MM.1S (cell line): ENCODE measurements around the gene KCNB1.

Source experiments
- DNase-seq: peaks from one replicate; pipeline ENCODE4 v3.0.0-alpha.2; 2015
- H2AFZ ChIP-seq: fragments of 300-600 bp; sonication (generic); 2 replicates; pipeline ENCODE4 v1.6.0; 2016; ENCODE audit warnings: antibody characterized with exemption, low read length
- H3F3A ChIP-seq: fragments of 300-600 bp; sonication (generic); 2 replicates; pipeline ENCODE4 v1.6.1; 2016; ENCODE audit warnings: mild to moderate bottlenecking, antibody characterized with exemption, low read length, moderate library complexity, mixed read lengths; ENCODE audit not compliant: insufficient read depth
- H3K27ac ChIP-seq: fragments of 300-600 bp; sonication (generic); 2 replicates; pipeline ENCODE4 v1.5.1; 2016; ENCODE audit warnings: mild to moderate bottlenecking, low read length
- H3K27me3 ChIP-seq: fragments of 300-600 bp; sonication (generic); replicated peaks from 2 replicates; pipeline ENCODE4 v1.6.0; 2016; ENCODE audit warnings: low read length; ENCODE audit not compliant: insufficient read depth
- H3K36me3 ChIP-seq: fragments of 300-600 bp; sonication (generic); replicated peaks from 2 replicates; pipeline ENCODE4 v1.6.1; 2016; ENCODE audit warnings: mild to moderate bottlenecking, low read length, mixed read lengths; ENCODE audit not compliant: insufficient read depth
- H3K4me1 ChIP-seq: fragments of 300-600 bp; sonication (generic); 2 replicates; pipeline ENCODE4 v1.6.1; 2016; ENCODE audit warnings: low read length, mixed read lengths
- H3K4me2 ChIP-seq: fragments of 300-600 bp; sonication (generic); 2 replicates; pipeline ENCODE4 v1.6.0; 2016; ENCODE audit warnings: low read depth, low read length
- H3K4me3 ChIP-seq: fragments of 300-600 bp; sonication (generic); 2 replicates; pipeline ENCODE4 v1.5.1; 2016; ENCODE audit warnings: low read length, mixed read lengths
- H3K79me2 ChIP-seq: fragments of 300-600 bp; sonication (generic); 2 replicates; pipeline ENCODE4 v1.6.1; 2016; ENCODE audit warnings: mixed run types, low read length, mixed read lengths
- H3K9ac ChIP-seq: fragments of 300-600 bp; sonication (generic); 2 replicates; pipeline ENCODE4 v1.6.1; 2016; ENCODE audit warnings: low read length, mixed read lengths
- H3K9me2 ChIP-seq: fragments of 300-600 bp; sonication (generic); replicated peaks from 2 replicates; pipeline ENCODE4 v1.6.1; 2016; ENCODE audit warnings: mild to moderate bottlenecking, low read length, mixed read lengths; ENCODE audit not compliant: insufficient read depth
- H3K9me3 ChIP-seq: fragments of 300-600 bp; sonication (generic); replicated peaks from 2 replicates; pipeline ENCODE4 v1.6.1; 2016; ENCODE audit warnings: mild to moderate bottlenecking, low read length, mixed read lengths; ENCODE audit not compliant: insufficient read depth
- H4K20me1 ChIP-seq: fragments of 300-600 bp; sonication (generic); 2 replicates; pipeline ENCODE4 v1.6.1; 2016; ENCODE audit warnings: mild to moderate bottlenecking, low read length, moderate library complexity, mixed read lengths; ENCODE audit not compliant: insufficient read depth
- EZH2 ChIP-seq: fragments of 300-600 bp; sonication (generic); optimal IDR thresholded peaks from 2 replicates; pipeline ENCODE3; 2017; ENCODE audit warnings: low read depth, mild to moderate bottlenecking, antibody characterized with exemption, low read length, mixed read lengths
- EZH2phosphoT487 ChIP-seq: fragments of 300-600 bp; sonication (generic); IDR thresholded peaks from 2 replicates; pipeline ENCODE4 v1.6.1; 2018; ENCODE audit warnings: antibody characterized with exemption, low read length
- TF ChIP-seq, protein P1 (sequence below): fragments of 300-600 bp; sonication (generic); IDR thresholded peaks from 2 replicates; pipeline ENCODE4 v1.5.1; 2016; ENCODE audit warnings: antibody characterized with exemption, low read length, mixed read lengths

KCNB1 gene

DNA sequence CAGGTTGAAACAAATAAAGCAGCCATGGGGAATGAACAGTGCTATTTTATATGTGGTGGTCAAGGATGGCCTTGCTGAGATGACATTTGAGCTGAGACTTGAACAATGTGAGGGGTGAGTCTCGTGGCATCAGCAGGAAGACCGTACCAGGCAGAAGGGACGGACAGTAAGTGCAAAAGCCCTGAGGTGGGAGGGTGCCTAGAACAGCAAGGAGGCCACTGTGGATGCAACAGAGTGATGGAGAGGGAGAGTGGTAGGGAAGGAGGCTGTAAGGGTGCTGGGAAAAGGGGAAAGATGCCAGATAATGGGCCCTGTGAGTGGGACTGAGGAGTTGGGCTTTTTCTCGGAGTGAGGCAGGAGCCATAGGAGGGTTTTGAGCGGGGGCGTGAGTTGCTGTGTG is 11.5 kb downstream of the KCNB1 start:
- H3K27ac ChIP-seq: no peak overlapping the region
- TF ChIP-seq EZH2phosphoT487 (no peak), EZH2 (no peak)
- TF ChIP-seq, protein P1, sequence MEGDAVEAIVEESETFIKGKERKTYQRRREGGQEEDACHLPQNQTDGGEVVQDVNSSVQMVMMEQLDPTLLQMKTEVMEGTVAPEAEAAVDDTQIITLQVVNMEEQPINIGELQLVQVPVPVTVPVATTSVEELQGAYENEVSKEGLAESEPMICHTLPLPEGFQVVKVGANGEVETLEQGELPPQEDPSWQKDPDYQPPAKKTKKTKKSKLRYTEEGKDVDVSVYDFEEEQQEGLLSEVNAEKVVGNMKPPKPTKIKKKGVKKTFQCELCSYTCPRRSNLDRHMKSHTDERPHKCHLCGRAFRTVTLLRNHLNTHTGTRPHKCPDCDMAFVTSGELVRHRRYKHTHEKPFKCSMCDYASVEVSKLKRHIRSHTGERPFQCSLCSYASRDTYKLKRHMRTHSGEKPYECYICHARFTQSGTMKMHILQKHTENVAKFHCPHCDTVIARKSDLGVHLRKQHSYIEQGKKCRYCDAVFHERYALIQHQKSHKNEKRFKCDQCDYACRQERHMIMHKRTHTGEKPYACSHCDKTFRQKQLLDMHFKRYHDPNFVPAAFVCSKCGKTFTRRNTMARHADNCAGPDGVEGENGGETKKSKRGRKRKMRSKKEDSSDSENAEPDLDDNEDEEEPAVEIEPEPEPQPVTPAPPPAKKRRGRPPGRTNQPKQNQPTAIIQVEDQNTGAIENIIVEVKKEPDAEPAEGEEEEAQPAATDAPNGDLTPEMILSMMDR: no peak
- no peaks in the 10 kb centered on the region; the same call in 1 of the 2 replicates for H3K27me3 ChIP-seq
- no peaks in the 10 kb centered on the region for H3K9me2 ChIP-seq
- no peaks in the 10 kb centered on the region for H3K36me3 ChIP-seq
- H4K20me1 ChIP-seq: no peaks in the 10 kb centered on the region
- H3K9ac ChIP-seq: no peak overlapping the region
- no peaks in the 10 kb centered on the region for H3K4me1 ChIP-seq
- DNase-seq: no peak
- H2AFZ ChIP-seq: no peak overlapping the region
- no peak overlapping the region for H3K4me3 ChIP-seq
- no peak overlapping the region for H3K4me2 ChIP-seq
- no peaks in the 10 kb centered on the region for H3K9me3 ChIP-seq
- no peaks in the 10 kb centered on the region for H3K79me2 ChIP-seq
- no peaks in the 10 kb centered on the region for H3F3A ChIP-seq

GRCh38 chr20:49469060-49469459 is 13.4 kb downstream of the KCNB1 start:
- Histone ChIP-seq H3K4me2 (no peak overlapping the region), H4K20me1 (no peaks in the 10 kb centered on the region), H3K9me3 (no peaks in the 10 kb centered on the region), H3K4me1 (no peaks in the 10 kb centered on the region), H3F3A (no peaks in the 10 kb centered on the region), H2AFZ (no peak overlapping the region), H3K9ac (no peak overlapping the region), H3K27me3 (no peaks in the 10 kb centered on the region; the same call in 1 of the 2 replicates), H3K79me2 (no peaks in the 10 kb centered on the region), H3K9me2 (no peaks in the 10 kb centered on the region), H3K4me3 (no peak overlapping the region), H3K36me3 (no peaks in the 10 kb centered on the region), H3K27ac (no peak overlapping the region)
- TF ChIP-seq, protein P1: no peak
- TF ChIP-seq EZH2 (no peak), EZH2phosphoT487 (no peak)
- no peak for DNase-seq

- Histone ChIP-seq H3K27me3 (no peaks in the 10 kb centered on the region; the same call in 1 of the 2 replicates), H3K4me2 (no peak overlapping the region), H3F3A (no peaks in the 10 kb centered on the region), H3K9ac (no peak overlapping the region), H3K9me2 (no peaks in the 10 kb centered on the region), H3K27ac (no peak overlapping the region), H4K20me1 (no peaks in the 10 kb centered on the region), H2AFZ (no peak overlapping the region), H3K4me3 (no peak overlapping the region), H3K79me2 (no peaks in the 10 kb centered on the region), H3K4me1 (no peaks in the 10 kb centered on the region), H3K9me3 (no peaks in the 10 kb centered on the region), H3K36me3 (no peaks in the 10 kb centered on the region)
- TF ChIP-seq, protein P1: no peak
- TF ChIP-seq EZH2 (no peak), EZH2phosphoT487 (no peak)
- no peak for DNase-seq
These were observed 14.1 kb downstream of the KCNB1 start for GRCh38 chr20:49468412-49468811.
